PFSK-1 (cell line): Measurements from ENCODE around the gene QPRT.

Experiments used
- FOXP2 ChIP-seq: optimal IDR thresholded peaks from 2 replicates; pipeline ENCODE3; 2011; ENCODE audit warnings: borderline replicate concordance, control low read depth, inconsistent platforms; ENCODE audit not compliant: insufficient read depth; ENCODE audit errors: extremely low read length, extremely low read depth
- POLR2AphosphoS5 ChIP-seq: IDR thresholded peaks from 2 replicates; pipeline ENCODE4 v1.6.1; 2012; ENCODE audit warnings: low read depth, mild to moderate bottlenecking, control low read depth, low read length, moderate library complexity
- SIN3A ChIP-seq: IDR thresholded peaks from 2 replicates; pipeline ENCODE4 v1.6.1; 2012; ENCODE audit warnings: mild to moderate bottlenecking, low read length, moderate library complexity, borderline replicate concordance; ENCODE audit not compliant: insufficient read depth
- TAF1 ChIP-seq: IDR thresholded peaks from 2 replicates; pipeline ENCODE4 v1.6.1; 2012; ENCODE audit warnings: low read length, control low read depth, borderline replicate concordance; ENCODE audit not compliant: insufficient read depth
- TF ChIP-seq, protein P1 (sequence below), 2 experiments: IDR thresholded peaks; 2 replicates each; pipeline versions ENCODE4 v1.6.1 to v1.8.0; 2011 to 2012; ENCODE audit warnings: low read depth in 2 of 2, low read length in 2 of 2, control low read depth in 1 of 2, inconsistent platforms in 1 of 2, mild to moderate bottlenecking in 1 of 2, moderate library complexity in 1 of 2; ENCODE audit not compliant: insufficient read depth in 1 of 2

QPRT gene

GRCh38 chr16:29698042-29698441, 19.1 kb downstream of the QPRT start:
- TF ChIP-seq, protein P1, sequence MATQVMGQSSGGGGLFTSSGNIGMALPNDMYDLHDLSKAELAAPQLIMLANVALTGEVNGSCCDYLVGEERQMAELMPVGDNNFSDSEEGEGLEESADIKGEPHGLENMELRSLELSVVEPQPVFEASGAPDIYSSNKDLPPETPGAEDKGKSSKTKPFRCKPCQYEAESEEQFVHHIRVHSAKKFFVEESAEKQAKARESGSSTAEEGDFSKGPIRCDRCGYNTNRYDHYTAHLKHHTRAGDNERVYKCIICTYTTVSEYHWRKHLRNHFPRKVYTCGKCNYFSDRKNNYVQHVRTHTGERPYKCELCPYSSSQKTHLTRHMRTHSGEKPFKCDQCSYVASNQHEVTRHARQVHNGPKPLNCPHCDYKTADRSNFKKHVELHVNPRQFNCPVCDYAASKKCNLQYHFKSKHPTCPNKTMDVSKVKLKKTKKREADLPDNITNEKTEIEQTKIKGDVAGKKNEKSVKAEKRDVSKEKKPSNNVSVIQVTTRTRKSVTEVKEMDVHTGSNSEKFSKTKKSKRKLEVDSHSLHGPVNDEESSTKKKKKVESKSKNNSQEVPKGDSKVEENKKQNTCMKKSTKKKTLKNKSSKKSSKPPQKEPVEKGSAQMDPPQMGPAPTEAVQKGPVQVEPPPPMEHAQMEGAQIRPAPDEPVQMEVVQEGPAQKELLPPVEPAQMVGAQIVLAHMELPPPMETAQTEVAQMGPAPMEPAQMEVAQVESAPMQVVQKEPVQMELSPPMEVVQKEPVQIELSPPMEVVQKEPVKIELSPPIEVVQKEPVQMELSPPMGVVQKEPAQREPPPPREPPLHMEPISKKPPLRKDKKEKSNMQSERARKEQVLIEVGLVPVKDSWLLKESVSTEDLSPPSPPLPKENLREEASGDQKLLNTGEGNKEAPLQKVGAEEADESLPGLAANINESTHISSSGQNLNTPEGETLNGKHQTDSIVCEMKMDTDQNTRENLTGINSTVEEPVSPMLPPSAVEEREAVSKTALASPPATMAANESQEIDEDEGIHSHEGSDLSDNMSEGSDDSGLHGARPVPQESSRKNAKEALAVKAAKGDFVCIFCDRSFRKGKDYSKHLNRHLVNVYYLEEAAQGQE (IDR thresholded peaks at IDR 0.05; ENCODE audit: insufficient read depth in 1 of 2, low read depth in 2 of 2, low read length in 2 of 2), result no peak

DNA sequence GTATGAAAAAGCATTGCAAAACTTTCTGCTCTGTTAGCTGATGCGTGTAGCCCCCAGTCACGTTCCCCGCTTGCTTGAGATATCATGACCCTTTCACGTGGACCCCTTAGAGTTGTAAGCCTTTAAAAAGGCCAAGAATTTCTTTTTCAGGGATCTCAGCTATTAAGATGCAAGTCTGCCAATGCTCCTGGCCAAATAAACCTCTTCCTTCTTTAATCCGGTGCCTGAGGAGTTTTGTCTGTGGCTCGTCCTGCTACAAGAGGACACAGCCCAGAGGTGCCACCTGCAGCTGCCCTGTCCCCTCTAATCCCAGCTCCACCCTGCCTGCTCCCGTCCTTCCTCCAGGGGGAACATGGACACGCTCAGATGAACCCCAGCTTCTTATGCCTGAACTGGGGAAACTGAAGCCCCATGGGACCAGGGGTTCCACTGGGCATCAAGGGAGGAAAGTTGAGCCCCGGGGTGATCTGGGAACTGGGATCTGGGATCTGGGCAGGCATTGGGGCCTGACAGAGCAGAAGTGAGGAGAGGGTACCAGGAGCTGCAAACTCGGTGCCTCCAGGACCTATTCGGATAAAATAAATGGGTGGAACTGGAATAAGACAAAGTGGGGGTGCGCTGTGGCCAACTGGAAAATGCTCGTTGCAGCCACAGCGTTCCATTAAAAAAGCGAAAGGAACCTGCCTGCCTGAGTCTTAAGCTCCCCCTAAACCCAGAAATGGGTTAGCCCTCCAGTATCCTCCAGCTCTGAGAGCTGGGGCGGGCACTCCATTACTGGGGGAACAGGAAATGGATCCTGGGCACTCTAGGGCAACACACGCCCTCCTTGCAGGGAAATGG, 19.7 kb downstream of the QPRT start:
- no peak for TF ChIP-seq FOXP2
- TF ChIP-seq SIN3A, result no peak
- TF ChIP-seq POLR2AphosphoS5, result no peak
- no peak for TF ChIP-seq TAF1
- TF ChIP-seq, protein P1 (IDR thresholded peaks at IDR 0.05; ENCODE audit: insufficient read depth in 1 of 2, low read depth in 2 of 2, low read length in 2 of 2), result no peak

GRCh38 chr16:29699324-29700219, 20.6 kb downstream of the QPRT start:
- TF ChIP-seq FOXP2 (no peak), POLR2AphosphoS5 (no peak)

DNA sequence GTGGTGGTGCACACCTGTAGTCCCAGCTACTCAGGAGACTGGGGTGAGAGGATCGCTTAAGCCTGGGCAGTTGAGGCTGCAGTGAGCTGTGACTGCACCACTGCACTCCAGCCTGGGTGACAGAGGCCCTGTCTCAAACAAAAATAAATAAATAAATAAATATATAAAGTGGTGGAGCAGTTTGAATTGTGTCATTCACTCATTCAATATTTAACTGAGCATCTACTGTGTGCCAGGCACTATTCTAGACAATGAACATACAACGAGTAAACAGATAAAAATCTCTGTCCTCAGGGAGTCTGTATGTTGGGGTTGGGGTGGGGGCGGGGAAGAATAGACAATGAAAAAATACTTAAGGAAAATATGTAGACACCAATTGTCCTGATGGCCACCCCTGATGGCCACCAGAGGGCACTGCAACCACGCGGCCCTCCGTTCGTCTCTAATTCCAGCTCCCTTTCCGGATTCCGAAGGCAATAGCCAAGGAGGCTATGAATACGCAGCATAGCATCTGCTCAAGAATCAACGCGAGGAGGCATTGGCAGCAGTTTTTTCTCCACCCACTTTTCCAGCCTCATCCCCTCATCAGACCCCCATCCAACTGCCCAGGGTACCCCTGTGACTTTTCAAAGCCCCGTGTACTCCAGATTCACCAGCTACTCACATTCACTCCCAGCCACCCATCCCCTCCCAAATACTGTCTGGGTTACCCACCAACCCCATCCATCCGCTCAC, 21.4 kb downstream of the QPRT start:
- TF ChIP-seq FOXP2, result no peak
- TF ChIP-seq, protein P1 (IDR thresholded peaks at IDR 0.05; ENCODE audit: insufficient read depth in 1 of 2, low read depth in 2 of 2, low read length in 2 of 2), result no peak

DNA sequence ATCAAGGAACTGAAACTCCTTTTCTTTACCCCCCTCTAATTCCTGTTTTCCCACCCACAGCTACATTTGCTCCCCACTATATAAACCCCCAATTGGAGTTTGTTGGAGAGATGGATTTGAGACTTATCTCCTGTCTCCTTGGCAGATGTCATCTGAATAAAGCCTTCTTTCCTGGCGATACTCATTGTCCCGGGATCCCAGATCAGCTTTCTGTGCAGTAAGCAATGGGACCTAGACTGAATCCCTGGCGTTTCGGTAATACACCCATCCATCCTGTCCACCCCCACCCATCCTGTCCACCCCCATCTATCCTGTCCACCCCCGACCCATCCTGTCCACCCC, 22.2 kb downstream of the QPRT start:
- TF ChIP-seq POLR2AphosphoS5 (no peak), SIN3A (no peak), FOXP2 (no peak), TAF1 (no peak)
- TF ChIP-seq, protein P1 (IDR thresholded peaks at IDR 0.05; ENCODE audit: insufficient read depth in 1 of 2, low read depth in 2 of 2, low read length in 2 of 2), result no peak
